Gastroesophageal sphincter (tissue), 4 donors: ENCODE data around the gene ABCG8. TPM values are rescaled to one million over a fixed set of nuclear protein-coding genes. Genes with fewer than 3 reads are reported as not detected.

ENCODE experiments used
- ATAC-seq: fragments of 150-250 bp; one replicate; pipeline ENCODE4 v1.9.1; 2016; ENCODE audit warnings: mild to moderate bottlenecking, moderate library complexity
- H3K27ac ChIP-seq, 4 donors: fragments of 200-600 bp; sonication (generic) in 3 of 4; 1 replicate in 3 of 4; 2 replicates in 1 of 4; pipeline ENCODE4 v1.5.1; 2016 to 2019
- H3K27me3 ChIP-seq: fragments of 200-600 bp; sonication (generic); one replicate; pipeline ENCODE4 v1.5.1; 2019
- H3K36me3 ChIP-seq, 2 donors: fragments of 200-600 bp; sonication (generic); one replicate each; pipeline ENCODE4 v1.5.1; 2019; ENCODE audit warnings: control low read depth in 1 of 2
- H3K4me1 ChIP-seq, 3 donors: fragments of 200-600 bp; sonication (generic); 1 replicate in 2 of 3; 2 replicates in 1 of 3; pipeline ENCODE4 v1.5.1; 2016 to 2019; ENCODE audit warnings: control low read depth in 2 of 3
- H3K4me3 ChIP-seq, 2 donors: fragments of 200-600 bp; sonication (generic); one replicate each; pipeline ENCODE4 v1.5.1; 2019; ENCODE audit warnings: mild to moderate bottlenecking in 1 of 2, moderate library complexity in 1 of 2
- H3K9me3 ChIP-seq, 3 donors: fragments of 200-600 bp; sonication (generic); one replicate each; pipeline ENCODE4 v1.5.1; 2017 to 2019; ENCODE audit warnings: control low read depth in 2 of 3
- EP300 ChIP-seq: sonication (generic); formaldehyde crosslinking; IDR thresholded peaks from one replicate; pipeline ENCODE4 v1.6.1; 2017; ENCODE audit warnings: antibody characterized with exemption, mild to moderate bottlenecking
- POLR2A ChIP-seq, 2 donors: fragments of 450-650 bp; IDR thresholded peaks; one replicate each; pipeline ENCODE4 v1.6.1; 2017; ENCODE audit warnings: antibody characterized with exemption in 2 of 2, mild to moderate bottlenecking in 2 of 2, moderate library complexity in 1 of 2
- POLR2AphosphoS5 ChIP-seq: sonication (generic); formaldehyde crosslinking; IDR thresholded peaks from one replicate; pipeline ENCODE4 v1.6.1; 2017; ENCODE audit warnings: antibody characterized with exemption
- WGBS, 2 donors: methylation state at CpG; one replicate each; pipeline ENCODE4 v1.1.5; 2018; ENCODE audit warnings: low coverage in 1 of 2; 5-methylcytosine and 5-hydroxymethylcytosine counted together
- total RNA-seq, 4 donors: library from RNA; depleted of rRNA; stranded (reverse); fragments of >200 nt; gene quantifications; one replicate each; pipeline ENCODE4 v1.1.0, GENCODE V29; 2016
- TF ChIP-seq, protein P1 (sequence below), 4 experiments: fragments of 200-600 bp in 2 of 4; fragments of 450-650 bp in 2 of 4; sonication (generic) in 1 of 4; IDR thresholded peaks; one replicate each; pipeline ENCODE4 v1.5.1; 2017 to 2019; ENCODE audit warnings: antibody characterized with exemption in 4 of 4, mild to moderate bottlenecking in 2 of 4, moderate library complexity in 2 of 4

ABCG8 gene
- total RNA-seq, 4 donors from 2014 or later = 0.12 TPM; not detected in 3

DNA sequence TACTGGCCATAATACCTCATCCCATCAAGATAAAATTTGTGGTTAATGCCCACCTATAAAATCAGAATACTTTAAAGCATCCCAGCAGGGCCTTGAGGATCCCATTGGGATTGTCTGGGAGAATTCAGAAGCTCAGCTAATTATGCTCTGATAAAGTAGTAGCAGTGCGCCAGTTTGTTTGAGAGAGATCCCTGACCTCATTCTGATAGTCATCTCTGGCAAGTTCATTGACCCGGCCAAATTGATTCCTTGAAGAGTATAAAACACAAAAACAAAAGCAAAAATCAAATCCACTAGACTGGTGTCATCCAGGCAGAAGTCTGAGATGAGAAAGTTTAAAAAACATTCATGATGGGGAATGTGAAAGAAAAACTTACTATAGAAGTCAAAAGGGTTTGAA is 14.3 kb upstream of the ABCG8 start:
- TF ChIP-seq POLR2AphosphoS5 (no peak), EP300 (no peak), POLR2A (IDR thresholded peaks at IDR 0.05) (no peak)
- TF ChIP-seq, protein P1, sequence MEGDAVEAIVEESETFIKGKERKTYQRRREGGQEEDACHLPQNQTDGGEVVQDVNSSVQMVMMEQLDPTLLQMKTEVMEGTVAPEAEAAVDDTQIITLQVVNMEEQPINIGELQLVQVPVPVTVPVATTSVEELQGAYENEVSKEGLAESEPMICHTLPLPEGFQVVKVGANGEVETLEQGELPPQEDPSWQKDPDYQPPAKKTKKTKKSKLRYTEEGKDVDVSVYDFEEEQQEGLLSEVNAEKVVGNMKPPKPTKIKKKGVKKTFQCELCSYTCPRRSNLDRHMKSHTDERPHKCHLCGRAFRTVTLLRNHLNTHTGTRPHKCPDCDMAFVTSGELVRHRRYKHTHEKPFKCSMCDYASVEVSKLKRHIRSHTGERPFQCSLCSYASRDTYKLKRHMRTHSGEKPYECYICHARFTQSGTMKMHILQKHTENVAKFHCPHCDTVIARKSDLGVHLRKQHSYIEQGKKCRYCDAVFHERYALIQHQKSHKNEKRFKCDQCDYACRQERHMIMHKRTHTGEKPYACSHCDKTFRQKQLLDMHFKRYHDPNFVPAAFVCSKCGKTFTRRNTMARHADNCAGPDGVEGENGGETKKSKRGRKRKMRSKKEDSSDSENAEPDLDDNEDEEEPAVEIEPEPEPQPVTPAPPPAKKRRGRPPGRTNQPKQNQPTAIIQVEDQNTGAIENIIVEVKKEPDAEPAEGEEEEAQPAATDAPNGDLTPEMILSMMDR (IDR thresholded peaks at IDR 0.05) = no peak
- 95% methylated on average over 2 of the region's 2 CpGs; no CpG with 5 or more reads in 1 of the 2 donors for WGBS, 2 donors
- no peak for ATAC-seq
- Histone ChIP-seq H3K4me1 (no peaks in the 10 kb centered on the region), H3K36me3 (no peaks in the 10 kb centered on the region), H3K27ac (no peak overlapping the region), H3K9me3 (no peaks in the 10 kb centered on the region), H3K4me3 (no peak overlapping the region), H3K27me3 (peaks cover 11% of the 10 kb centered on the region)

DNA sequence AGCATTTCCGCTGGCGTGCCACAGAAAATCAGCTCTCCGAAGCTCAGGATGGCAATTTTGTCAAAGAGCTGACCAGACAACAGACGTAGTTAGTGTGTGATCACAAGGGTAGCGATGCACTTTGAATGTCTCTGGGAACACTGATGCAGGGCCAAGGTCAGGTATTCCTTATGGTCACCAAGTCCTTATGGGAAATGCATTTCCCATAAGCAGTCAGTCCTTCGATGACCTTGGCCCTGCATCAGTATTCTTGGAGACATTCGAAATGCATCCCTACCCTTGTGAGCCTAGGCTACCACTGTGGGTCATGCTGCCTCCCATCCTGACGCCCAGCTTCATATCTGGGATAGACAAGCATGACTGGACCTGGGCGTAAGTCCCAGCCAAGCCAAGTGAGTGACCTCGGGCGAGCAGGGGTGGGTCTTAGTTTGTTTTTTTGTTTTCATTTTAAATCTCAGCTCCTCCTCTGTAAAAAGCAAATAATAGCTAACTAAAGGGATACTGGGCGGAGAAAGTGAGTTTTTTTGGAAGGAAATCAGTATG is 13.7 kb upstream of the ABCG8 start:
- Histone ChIP-seq H3K27me3 (peaks cover 16% of the 10 kb centered on the region), H3K9me3 (no peaks in the 10 kb centered on the region), H3K36me3 (no peaks in the 10 kb centered on the region), H3K4me1 (no peaks in the 10 kb centered on the region), H3K27ac (no peak overlapping the region), H3K4me3 (no peak overlapping the region)
- WGBS, 2 donors = 80 to 90% methylated on average over 11 to 12 of the region's 12 CpGs
- TF ChIP-seq EP300 (no peak), POLR2AphosphoS5 (no peak), POLR2A (IDR thresholded peaks at IDR 0.05) (no peak)
- TF ChIP-seq, protein P1 (IDR thresholded peaks at IDR 0.05) = no peak
- no peak for ATAC-seq

DNA sequence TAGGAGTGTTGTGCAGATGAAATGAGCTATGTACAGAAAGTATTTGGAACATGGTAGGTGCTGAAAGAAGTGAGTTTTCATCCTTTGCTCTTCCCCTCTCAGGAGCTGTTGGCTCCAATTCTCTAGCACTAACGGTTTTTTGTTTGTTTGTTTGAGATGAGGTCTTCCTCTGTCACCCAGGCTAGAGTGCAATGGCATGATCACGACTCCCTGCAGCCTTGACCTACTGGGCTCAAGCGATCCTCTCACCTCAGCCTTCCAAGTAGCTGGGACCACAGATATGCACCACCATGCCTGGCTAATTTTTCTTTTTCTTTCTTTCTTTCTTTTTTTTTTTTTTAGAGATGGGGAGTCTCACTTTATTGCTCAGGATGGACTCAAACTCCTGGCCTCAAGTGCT is 12.9 kb upstream of the ABCG8 start:
- no peaks in the 10 kb centered on the region for H3K36me3 ChIP-seq
- no peak overlapping the region for H3K27ac ChIP-seq
- no peaks in the 10 kb centered on the region for H3K4me1 ChIP-seq
- H3K27me3 ChIP-seq = peaks cover 24% of the 10 kb centered on the region
- no peak overlapping the region for H3K4me3 ChIP-seq
- no peak for ATAC-seq
- TF ChIP-seq POLR2AphosphoS5 (no peak), EP300 (no peak), POLR2A (IDR thresholded peaks at IDR 0.05) (no peak)
- TF ChIP-seq, protein P1 (IDR thresholded peaks at IDR 0.05) = no peak
- H3K9me3 ChIP-seq = no peaks in the 10 kb centered on the region
- 55 to 72% methylated on average over 3 of the region's 3 CpGs for WGBS, 2 donors

DNA sequence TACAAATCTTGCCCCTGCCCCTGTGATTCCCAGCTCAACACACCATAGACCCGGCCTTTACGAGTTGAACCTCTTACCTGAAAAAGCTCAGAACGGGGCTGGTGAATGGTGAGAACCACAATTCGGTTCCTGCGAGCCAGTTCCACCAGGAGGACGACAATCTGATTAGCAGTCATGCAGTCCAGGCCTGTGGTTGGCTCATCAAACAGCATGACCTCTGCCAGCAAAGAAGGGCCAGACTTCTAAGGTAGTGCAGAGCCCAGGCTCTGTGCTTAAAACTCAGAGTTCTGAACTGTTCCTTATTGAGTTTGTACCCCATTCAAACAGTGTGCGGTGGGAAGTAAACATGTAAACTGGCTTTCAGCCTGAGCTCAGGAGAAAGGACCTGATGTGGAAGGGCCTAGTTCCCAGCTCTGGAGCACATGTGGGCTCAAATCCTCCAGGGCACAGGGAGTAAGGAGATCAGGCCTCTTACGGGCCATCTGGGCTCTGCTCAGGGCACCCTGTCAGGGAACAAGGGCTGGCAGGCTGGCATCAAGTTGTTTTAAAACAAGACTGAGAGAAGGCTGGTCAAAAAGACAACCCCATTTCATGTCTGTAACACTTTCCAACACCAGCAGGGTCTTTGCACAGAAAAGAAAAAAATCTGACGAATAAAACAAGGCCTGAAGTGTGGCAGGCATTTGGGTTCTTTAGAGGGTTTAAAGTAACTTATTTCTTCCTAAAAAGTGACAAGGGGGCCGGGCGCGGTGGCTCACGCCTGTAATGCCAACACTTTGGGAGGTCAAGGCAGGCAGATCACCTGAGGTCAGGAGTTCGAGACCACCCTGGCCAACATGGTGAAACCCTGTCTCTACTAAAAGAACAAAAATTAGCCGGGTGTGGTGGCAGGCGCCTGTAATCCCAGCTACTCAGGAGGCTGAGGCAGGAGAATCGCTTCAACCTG is 12.2 kb upstream of the ABCG8 start:
- no peak overlapping the region for H3K27ac ChIP-seq
- no peaks in the 10 kb centered on the region for H3K9me3 ChIP-seq
- TF ChIP-seq POLR2A (IDR thresholded peaks at IDR 0.05) = no peak
- TF ChIP-seq POLR2AphosphoS5 = no peak
- TF ChIP-seq, protein P1 (IDR thresholded peaks at IDR 0.05) = no peak
- no peak for TF ChIP-seq EP300
- 90 to 95% methylated on average over 9 of the region's 17 CpGs for WGBS, 2 donors
- no peak for ATAC-seq
- H3K4me3 ChIP-seq = no peak overlapping the region
- peaks cover 0 to 3% (median 0%) of the 10 kb centered on the region in 3 donors for H3K4me1 ChIP-seq
- H3K36me3 ChIP-seq = no peaks in the 10 kb centered on the region
- H3K27me3 ChIP-seq = peaks cover 31% of the 10 kb centered on the region
